Measurements from ENCODE around the gene NUDC. TPM values are rescaled to one million over a fixed set of nuclear protein-coding genes. Genes with fewer than 3 reads are reported as not detected.
A peak's percentile ranks its signal among the peaks of the same experiment; 100 is the strongest.

NUDC gene
- total and polyA plus RNA-seq, 2 of the 13 experiments (the other 11 are each of a cell fraction or from before 2014, with no cell fraction given), result 34.7 to 104 TPM

GRCh38 chr1:26887125-26887524 is 34.4 kb upstream of the NUDC start (continued):
- TF ChIP-seq ZNF441 (CRISPR knock-in tag; IDR thresholded peaks at IDR 0.05; ENCODE audit: borderline replicate concordance) (no peak), MAFF (IDR thresholded peaks at IDR 0.05; ENCODE audit: low read depth, low read length) (no peak)

- POLR2A ChIA-PET, result interaction anchor here (1.5 to 3.0 kb wide), 4 partner anchors 13 to 49 kb away, joined by 4 to 65 read pairs (median 21); partner anchors contain the start of genes GPATCH3 and NR0B2
- H3K4me2 ChIP-seq (ENCODE audit: low read depth, low read length), result peak overlapping the region; percentile 91; the same call in 1 of the 2 replicates
- intact Hi-C loops (cut with micrococcal nuclease; ENCODE audit: unreplicated experiment) (no loop called here), in situ Hi-C loops (cut with HindIII; ENCODE audit: extremely low pct_ligation_motif_present, low pct_unique_long_range_greater_than_20kb) (no loop called here)
- no peaks in the 10 kb centered on the region for H4K20me1 ChIP-seq (ENCODE audit: insufficient read depth, low read length)
- no peaks in the 10 kb centered on the region for H3K27me3 ChIP-seq (ENCODE audit: control insufficient read depth in 1 of 2, insufficient read depth in 2 of 2, low read length in 2 of 2)
- no peak for ATAC-seq
- H3K36me3 ChIP-seq (replicated peaks in 1 of 2; ENCODE audit: control insufficient read depth in 1 of 2, insufficient read depth in 2 of 2, low read length in 2 of 2), result peaks cover 14 to 62% of the 10 kb centered on the region in 2 experiments; a peak in 4 of 5 replicates
- no TSS peak for BruUV-seq (replicated peaks)
- no peak overlapping the region for H3K4me3 ChIP-seq (replicated peaks in 1 of 3; ENCODE audit: insufficient read depth in 1 of 3, low read depth in 2 of 3, low read length in 3 of 3)
- no peak for DNase-seq (ENCODE audit: low spot score)
- no peak for FAIRE-seq
- H2AFZ ChIP-seq (ENCODE audit: low read length), result no peak overlapping the region
- no peaks in the 10 kb centered on the region for H3K9me3 ChIP-seq (ENCODE audit: low read length)
- H3K9ac ChIP-seq (ENCODE audit: insufficient read depth, low read depth, low read length), result no peak overlapping the region
- no peak overlapping the region for H3K27ac ChIP-seq (ENCODE audit: extremely low read length, insufficient read depth, low read length)
- CTCF ChIA-PET (ENCODE audit: low intra/inter-chr PET ratio, low total read pairs), result no interaction called here
- peaks cover 17% of the 10 kb centered on the region for H3K79me2 ChIP-seq (ENCODE audit: insufficient read depth, low read length)
- 93% methylated on average over 1 of the region's 1 CpG for WGBS (ENCODE audit: low lambda C conversion rate)
- H3K4me1 ChIP-seq (ENCODE audit: insufficient read depth, low read length), result peaks cover 39% of the 10 kb centered on the region
- TF ChIP-seq TMF1 (CRISPR knock-in tag; IDR thresholded peaks at IDR 0.05; ENCODE audit: low read depth) (no peak), ZNF556 (CRISPR knock-in tag; IDR thresholded peaks at IDR 0.05; ENCODE audit: borderline replicate concordance) (no peak), ZNF160 (CRISPR knock-in tag; IDR thresholded peaks at IDR 0.05) (no peak), KDM1A (CRISPR knock-in tag; IDR thresholded peaks at IDR 0.05) (no peak), ZNF513 (CRISPR knock-in tag; conservative IDR thresholded peaks at IDR 0.05) (no peak), EED (CRISPR knock-in tag; IDR thresholded peaks at IDR 0.05) (no peak), PITX1 (CRISPR knock-in tag; IDR thresholded peaks at IDR 0.05) (no peak), ZNF264 (CRISPR knock-in tag; IDR thresholded peaks at IDR 0.05) (no peak), FOSL2 (CRISPR knock-in tag; IDR thresholded peaks at IDR 0.05) (no peak), IRF9 (CRISPR knock-in tag; IDR thresholded peaks at IDR 0.05; ENCODE audit: borderline replicate concordance) (no peak), ZNF251 (CRISPR knock-in tag; IDR thresholded peaks at IDR 0.05) (no peak), CREB1 (IDR thresholded peaks at IDR 0.05) (no peak), CREB1 (CRISPR knock-in tag; IDR thresholded peaks at IDR 0.05) (no peak), HMGXB4 (CRISPR knock-in tag; IDR thresholded peaks at IDR 0.05; ENCODE audit: borderline replicate concordance in 1 of 2, low read depth in 1 of 2) (no peak), ZNF850 (CRISPR knock-in tag; conservative IDR thresholded peaks at IDR 0.05) (no peak), HMG20A (CRISPR knock-in tag; IDR thresholded peaks at IDR 0.05; ENCODE audit: borderline replicate concordance) (no peak), CSRNP2 (CRISPR knock-in tag; conservative IDR thresholded peaks at IDR 0.05; ENCODE audit: low read depth) (no peak), ATF7-NPFF (CRISPR knock-in tag; IDR thresholded peaks at IDR 0.05; ENCODE audit: low read depth) (no peak)
Measured at GRCh38 chr1:26888231-26888630, 33.3 kb upstream of the NUDC start.

All from HepG2 (cell line).